Measurements from ENCODE around the gene IGSF21.
A peak's percentile ranks its signal among the peaks of the same experiment; 100 is the strongest.

The IGSF21 gene

DNA sequence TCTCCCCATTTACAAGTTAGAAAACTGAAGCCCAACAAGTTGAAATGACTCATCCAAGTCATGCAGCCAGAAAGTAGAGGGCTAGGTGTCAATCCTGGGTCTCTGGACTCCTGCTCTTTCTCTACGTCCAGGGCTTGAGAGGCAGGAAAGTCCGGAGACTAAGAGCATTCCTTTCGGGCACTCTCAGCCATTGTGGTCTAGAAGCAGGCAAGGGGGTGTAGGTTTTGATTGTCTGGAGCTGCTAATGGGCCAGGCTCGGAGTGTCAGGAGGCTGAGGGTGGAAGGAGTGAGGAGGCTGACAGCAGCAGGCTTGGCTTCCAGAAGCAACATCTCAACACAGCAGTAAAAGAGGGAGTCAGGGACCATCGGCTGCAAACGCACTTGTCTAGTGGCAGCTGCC lies 265.6 kb downstream of the IGSF21 start:
- TF ChIP-seq, protein P1, sequence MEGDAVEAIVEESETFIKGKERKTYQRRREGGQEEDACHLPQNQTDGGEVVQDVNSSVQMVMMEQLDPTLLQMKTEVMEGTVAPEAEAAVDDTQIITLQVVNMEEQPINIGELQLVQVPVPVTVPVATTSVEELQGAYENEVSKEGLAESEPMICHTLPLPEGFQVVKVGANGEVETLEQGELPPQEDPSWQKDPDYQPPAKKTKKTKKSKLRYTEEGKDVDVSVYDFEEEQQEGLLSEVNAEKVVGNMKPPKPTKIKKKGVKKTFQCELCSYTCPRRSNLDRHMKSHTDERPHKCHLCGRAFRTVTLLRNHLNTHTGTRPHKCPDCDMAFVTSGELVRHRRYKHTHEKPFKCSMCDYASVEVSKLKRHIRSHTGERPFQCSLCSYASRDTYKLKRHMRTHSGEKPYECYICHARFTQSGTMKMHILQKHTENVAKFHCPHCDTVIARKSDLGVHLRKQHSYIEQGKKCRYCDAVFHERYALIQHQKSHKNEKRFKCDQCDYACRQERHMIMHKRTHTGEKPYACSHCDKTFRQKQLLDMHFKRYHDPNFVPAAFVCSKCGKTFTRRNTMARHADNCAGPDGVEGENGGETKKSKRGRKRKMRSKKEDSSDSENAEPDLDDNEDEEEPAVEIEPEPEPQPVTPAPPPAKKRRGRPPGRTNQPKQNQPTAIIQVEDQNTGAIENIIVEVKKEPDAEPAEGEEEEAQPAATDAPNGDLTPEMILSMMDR (IDR thresholded peaks at IDR 0.05; ENCODE audit: control extremely low read depth, extremely low read depth, low read depth, missing control alignments), result no peak
- no peak for DNase-seq (ENCODE audit: extremely low spot score)
- ChIA-PET POLR2A (no interaction called here), CTCF (no interaction called here)

DNA sequence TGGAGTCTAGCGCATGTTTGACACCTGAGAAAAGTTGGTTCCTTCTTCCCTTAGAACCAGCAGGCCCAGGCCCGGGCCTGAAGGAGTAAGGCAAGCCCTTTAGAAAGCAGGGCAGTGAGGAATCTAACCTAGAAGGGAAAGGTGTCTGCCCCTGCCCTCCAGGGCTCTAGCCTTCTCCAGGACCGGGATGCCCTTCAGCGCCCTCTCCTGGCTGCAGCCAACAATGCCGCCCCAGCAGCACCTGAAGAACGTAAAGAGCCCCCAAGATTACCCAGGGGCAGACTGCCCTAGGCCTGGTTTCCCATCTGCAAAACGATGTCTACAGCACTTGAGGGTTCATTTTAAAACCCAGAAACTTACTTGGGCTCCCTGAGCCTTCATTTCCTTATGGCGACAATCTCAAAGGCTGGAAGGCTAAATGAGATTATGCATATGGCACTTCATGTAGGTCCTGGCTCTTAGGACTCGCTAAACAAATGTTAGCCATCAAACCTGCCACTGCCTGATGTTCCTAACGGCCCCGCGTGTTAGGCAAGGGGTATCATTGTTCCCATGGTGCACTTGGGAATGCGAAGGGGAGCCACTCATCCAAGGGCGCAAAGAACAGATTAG lies 266.4 kb downstream of the IGSF21 start:
- peak; percentile 43 for DNase-seq (ENCODE audit: extremely low spot score)
- ChIA-PET POLR2A (no interaction called here), CTCF (no interaction called here)
- TF ChIP-seq, protein P1 (IDR thresholded peaks at IDR 0.05; ENCODE audit: control extremely low read depth, extremely low read depth, low read depth, missing control alignments), result peak; percentile 25

GRCh38 chr1:18376661-18377060 lies 269.1 kb downstream of the IGSF21 start:
- ChIA-PET POLR2A (no interaction called here), CTCF (no interaction called here)
- TF ChIP-seq, protein P1 (IDR thresholded peaks at IDR 0.05; ENCODE audit: control extremely low read depth, extremely low read depth, low read depth, missing control alignments), result no peak
- DNase-seq (ENCODE audit: extremely low spot score), result no peak

GRCh38 chr1:18380288-18380687 lies 272.7 kb downstream of the IGSF21 start:
- ChIA-PET POLR2A (no interaction called here), CTCF (no interaction called here)
- DNase-seq (ENCODE audit: extremely low spot score), result no peak
- TF ChIP-seq, protein P1 (IDR thresholded peaks at IDR 0.05; ENCODE audit: control extremely low read depth, extremely low read depth, low read depth, missing control alignments), result no peak

GRCh38 chr1:18384059-18384458 lies 276.5 kb downstream of the IGSF21 start:
- CTCF ChIA-PET, result no interaction called here
- TF ChIP-seq, protein P1 (IDR thresholded peaks at IDR 0.05; ENCODE audit: control extremely low read depth, extremely low read depth, low read depth, missing control alignments), result no peak
- no peak for DNase-seq (ENCODE audit: extremely low spot score)
- POLR2A ChIA-PET, result no interaction called here

DNA sequence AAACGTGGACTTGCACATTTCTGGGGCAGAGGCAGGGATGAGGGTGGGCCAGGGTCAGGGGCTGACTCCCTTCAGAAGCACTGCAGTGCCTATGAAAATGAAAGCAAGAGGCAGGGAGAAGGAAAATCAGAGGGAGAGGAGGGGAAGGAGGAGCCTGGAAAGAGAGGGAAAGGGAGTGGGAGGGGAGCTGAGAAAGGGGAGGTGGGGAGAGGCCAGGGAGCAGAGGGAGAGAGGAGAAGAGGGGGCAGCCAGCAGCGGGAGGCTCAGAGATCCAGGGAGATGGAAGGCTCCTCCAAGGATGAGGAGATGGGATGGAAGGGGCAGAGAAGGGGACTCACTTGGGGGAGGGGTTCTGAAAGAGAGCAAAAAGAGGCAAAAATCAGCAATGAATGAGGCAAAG lies 276.9 kb downstream of the IGSF21 start:
- ChIA-PET CTCF (no interaction called here), POLR2A (no interaction called here)
- DNase-seq (ENCODE audit: extremely low spot score), result no peak
- TF ChIP-seq, protein P1 (IDR thresholded peaks at IDR 0.05; ENCODE audit: control extremely low read depth, extremely low read depth, low read depth, missing control alignments), result no peak
